GM23338 (cell line): ENCODE data around the gene ZSCAN25. TPM values are rescaled to one million over a fixed set of nuclear protein-coding genes. Genes with fewer than 3 reads are reported as not detected.

Source experiments
- ATAC-seq: fragments of 200-7000 bp; cut with Tn5 transposase; 3 replicates; pipeline ENCODE4 v1.9.1; 2020
- DNase-seq: peaks from one replicate; pipeline ENCODE4 v3.0.0-alpha.2; 2015; ENCODE audit warnings: low spot score
- H2AFZ ChIP-seq: fragments of 200-600 bp; sonication (generic); 2 replicates; pipeline ENCODE4 v1.8.0; 2016; ENCODE audit warnings: antibody characterized with exemption, mild to moderate bottlenecking, moderate library complexity
- H3F3A ChIP-seq: fragments of 200-600 bp; sonication (generic); replicated peaks from 2 replicates; pipeline ENCODE4 v1.8.0; 2017; ENCODE audit warnings: antibody characterized with exemption, mixed run types, low read depth
- H3K27ac ChIP-seq: fragments of 200-600 bp; sonication (generic); 2 replicates; pipeline ENCODE4 v1.6.1; 2016; ENCODE audit warnings: low read depth
- H3K27me3 ChIP-seq: fragments of 200-600 bp; sonication (generic); 2 replicates; pipeline ENCODE4 v1.8.0; 2016; ENCODE audit warnings: mild to moderate bottlenecking, mixed run types, moderate library complexity; ENCODE audit not compliant: insufficient read depth
- H3K36me3 ChIP-seq: fragments of 200-600 bp; sonication (generic); 2 replicates; pipeline ENCODE4 v1.8.0; 2016; ENCODE audit warnings: mild to moderate bottlenecking; ENCODE audit not compliant: insufficient read depth
- H3K4me1 ChIP-seq: fragments of 200-600 bp; sonication (generic); 2 replicates; pipeline ENCODE4 v1.8.0; 2016; ENCODE audit warnings: mild to moderate bottlenecking, moderate library complexity; ENCODE audit not compliant: insufficient read depth
- H3K4me2 ChIP-seq: fragments of 200-600 bp; sonication (generic); 2 replicates; pipeline ENCODE4 v1.7.1; 2017; ENCODE audit warnings: mixed run types
- H3K4me3 ChIP-seq: fragments of 200-600 bp; sonication (generic); 2 replicates; pipeline ENCODE4 v1.6.1; 2016; ENCODE audit warnings: mixed run types
- H3K79me2 ChIP-seq: fragments of 200-600 bp; sonication (generic); replicated peaks from 2 replicates; pipeline ENCODE4 v1.8.0; 2017; ENCODE audit warnings: mild to moderate bottlenecking; ENCODE audit not compliant: insufficient read depth
- H3K9me2 ChIP-seq: fragments of 200-600 bp; sonication (generic); 2 replicates; pipeline ENCODE4 v1.8.0; 2017; ENCODE audit not compliant: insufficient read depth
- H4K20me1 ChIP-seq: fragments of 200-600 bp; sonication (generic); replicated peaks from 2 replicates; pipeline ENCODE4 v1.8.0; 2017; ENCODE audit warnings: mild to moderate bottlenecking; ENCODE audit not compliant: insufficient read depth
- H3K27ac Mint-ChIP-seq: 2 replicates; pipeline ENCODE4 v1.8.0; 2020; ENCODE audit warnings: inconsistent platforms, mild to moderate bottlenecking, moderate library complexity, mixed read lengths
- H3K27me3 Mint-ChIP-seq: 3 replicates; pipeline ENCODE4 v1.8.0; 2022; ENCODE audit warnings: low read depth, mild to moderate bottlenecking, moderate library complexity, mixed read lengths, inconsistent platforms; ENCODE audit not compliant: insufficient read depth, poor library complexity
- H3K36me3 Mint-ChIP-seq: 3 replicates; pipeline ENCODE4 v1.8.0; 2021; ENCODE audit warnings: low read depth, mild to moderate bottlenecking, inconsistent platforms, moderate library complexity, mixed read lengths
- H3K4me1 Mint-ChIP-seq: 3 replicates; pipeline ENCODE4 v1.8.0; 2020; ENCODE audit warnings: mild to moderate bottlenecking, inconsistent platforms, mixed read lengths
- H3K4me3 Mint-ChIP-seq: 3 replicates; pipeline ENCODE4 v1.8.0; 2021; ENCODE audit warnings: moderate library complexity, mild to moderate bottlenecking, inconsistent platforms, mixed read lengths
- H3K9me3 Mint-ChIP-seq: 3 replicates; pipeline ENCODE4 v1.8.0; 2020; ENCODE audit warnings: moderate library complexity, mild to moderate bottlenecking, inconsistent platforms, mixed read lengths
- CREB1 ChIP-seq: fragments of 250-450 bp; sonication (Bioruptor Pico); IDR thresholded peaks from 2 replicates; pipeline ENCODE4 v1.5.0; 2020; ENCODE audit warnings: low read depth, mild to moderate bottlenecking, moderate library complexity
- EZH2 ChIP-seq: fragments of 200-600 bp; sonication (generic); IDR thresholded peaks from one replicate; pipeline ENCODE4 v1.8.0; 2017; ENCODE audit warnings: antibody characterized with exemption, mild to moderate bottlenecking, low read depth; ENCODE audit not compliant: unreplicated experiment
- EZH2phosphoT487 ChIP-seq: fragments of 200-600 bp; sonication (generic); IDR thresholded peaks from one replicate; pipeline ENCODE4 v1.8.1; 2018; ENCODE audit warnings: antibody characterized with exemption; ENCODE audit not compliant: unreplicated experiment
- JUNB ChIP-seq: IDR thresholded peaks from one replicate; pipeline ENCODE4 v1.6.1; 2016; ENCODE audit warnings: antibody characterized with exemption; ENCODE audit not compliant: unreplicated experiment
- NANOG ChIP-seq: IDR thresholded peaks from 2 replicates; pipeline ENCODE4 v1.6.1; 2016; ENCODE audit warnings: antibody characterized with exemption, borderline replicate concordance
- POLR2AphosphoS5 ChIP-seq: IDR thresholded peaks from 2 replicates; pipeline ENCODE4 v1.6.1; 2016; ENCODE audit warnings: antibody characterized with exemption, low read depth
- STAT1 ChIP-seq: IDR thresholded peaks from one replicate; pipeline ENCODE4 v1.6.1; 2016; ENCODE audit warnings: antibody characterized with exemption; ENCODE audit not compliant: unreplicated experiment
- ZNF114 ChIP-seq: fragments of 250-450 bp; sonication (Bioruptor Pico); IDR thresholded peaks from 2 replicates; pipeline ENCODE4 v1.5.0; 2020; ENCODE audit warnings: mild to moderate bottlenecking, moderate library complexity
- ZNF331 ChIP-seq: fragments of 250-450 bp; sonication (Bioruptor Pico); IDR thresholded peaks from 2 replicates; pipeline ENCODE4 v1.5.0; 2020; ENCODE audit warnings: low read depth, mild to moderate bottlenecking, moderate library complexity
- polyA plus RNA-seq: library from polyadenylated mRNA; unstranded; fragments of >200 nt; fragmentation: Nextera tagmentation; extraction: Ambion mirVana; gene quantifications from 2 replicates; pipeline ENCODE4 v1.2.1, GENCODE V29; 2016
- total RNA-seq: library from RNA; depleted of rRNA; stranded (reverse); fragments of >200 nt; shearing (Covaris generic); gene quantifications from 2 replicates; pipeline ENCODE4 v1.2.3, GENCODE V29; 2014
- TF ChIP-seq, protein P1 (sequence below): IDR thresholded peaks from 2 replicates; pipeline ENCODE4 v1.6.1; 2016; ENCODE audit warnings: antibody characterized with exemption
- TF ChIP-seq, protein P2 (sequence below): IDR thresholded peaks from one replicate; pipeline ENCODE4 v1.6.1; 2018; ENCODE audit warnings: antibody characterized with exemption; ENCODE audit not compliant: unreplicated experiment
- TF ChIP-seq, protein P3 (sequence below): fragments of 250-450 bp; sonication (Bioruptor Pico); IDR thresholded peaks from 2 replicates; pipeline ENCODE4 v1.5.0; 2020; ENCODE audit warnings: mild to moderate bottlenecking, moderate library complexity
- TF ChIP-seq, protein P4 (sequence below), 2 experiments: fragments of 200-600 bp in 1 of 2; sonication (generic) in 1 of 2; conservative IDR thresholded peaks; 2 replicates each; pipeline versions ENCODE4 v1.5.1 to v1.6.1; 2016 to 2017; ENCODE audit warnings: antibody characterized with exemption in 2 of 2, low read depth in 2 of 2, mild to moderate bottlenecking in 2 of 2, moderate library complexity in 1 of 2

Gene ZSCAN25
- total and polyA plus RNA-seq, 2 experiments from 2014 or later = 4.8 to 17.5 TPM

DNA sequence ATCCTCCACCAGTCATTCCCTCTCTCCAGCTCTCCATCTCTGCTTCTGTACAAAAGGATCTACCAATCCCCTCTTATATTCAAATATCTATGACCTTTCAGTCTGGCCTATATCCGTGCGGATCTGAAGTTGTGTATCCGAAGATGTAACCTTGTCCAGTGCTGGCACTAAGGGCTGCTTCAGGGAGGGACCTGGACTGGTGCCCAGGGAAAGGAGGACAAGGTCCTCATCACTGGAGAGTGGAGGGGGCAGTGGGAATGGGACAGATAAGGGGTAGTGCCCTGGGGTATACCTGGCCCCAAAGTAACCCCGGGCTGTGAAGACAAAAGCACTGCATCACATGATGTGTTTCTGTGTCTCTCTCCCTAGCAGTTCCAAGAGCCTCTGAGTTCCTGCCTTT, 16.9 kb upstream of the ZSCAN25 start:
- DNase-seq (no peak), ATAC-seq (no peak)
- H4K20me1 ChIP-seq = no peaks in the 10 kb centered on the region
- H3K36me3 ChIP-seq = 0 out of 2 replicates have a peak, but pooled peaks cover 4% of the 10 kb centered on the region
- TF ChIP-seq ZNF114 (CRISPR knock-in tag) = no peak
- TF ChIP-seq, protein P1, sequence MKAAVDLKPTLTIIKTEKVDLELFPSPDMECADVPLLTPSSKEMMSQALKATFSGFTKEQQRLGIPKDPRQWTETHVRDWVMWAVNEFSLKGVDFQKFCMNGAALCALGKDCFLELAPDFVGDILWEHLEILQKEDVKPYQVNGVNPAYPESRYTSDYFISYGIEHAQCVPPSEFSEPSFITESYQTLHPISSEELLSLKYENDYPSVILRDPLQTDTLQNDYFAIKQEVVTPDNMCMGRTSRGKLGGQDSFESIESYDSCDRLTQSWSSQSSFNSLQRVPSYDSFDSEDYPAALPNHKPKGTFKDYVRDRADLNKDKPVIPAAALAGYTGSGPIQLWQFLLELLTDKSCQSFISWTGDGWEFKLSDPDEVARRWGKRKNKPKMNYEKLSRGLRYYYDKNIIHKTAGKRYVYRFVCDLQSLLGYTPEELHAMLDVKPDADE = no peak
- TF ChIP-seq NANOG = no peak
- no peak for TF ChIP-seq STAT1
- TF ChIP-seq EZH2 = no peak
- no peak for TF ChIP-seq CREB1 (CRISPR knock-in tag)
- no peak for TF ChIP-seq JUNB
- TF ChIP-seq, protein P2, sequence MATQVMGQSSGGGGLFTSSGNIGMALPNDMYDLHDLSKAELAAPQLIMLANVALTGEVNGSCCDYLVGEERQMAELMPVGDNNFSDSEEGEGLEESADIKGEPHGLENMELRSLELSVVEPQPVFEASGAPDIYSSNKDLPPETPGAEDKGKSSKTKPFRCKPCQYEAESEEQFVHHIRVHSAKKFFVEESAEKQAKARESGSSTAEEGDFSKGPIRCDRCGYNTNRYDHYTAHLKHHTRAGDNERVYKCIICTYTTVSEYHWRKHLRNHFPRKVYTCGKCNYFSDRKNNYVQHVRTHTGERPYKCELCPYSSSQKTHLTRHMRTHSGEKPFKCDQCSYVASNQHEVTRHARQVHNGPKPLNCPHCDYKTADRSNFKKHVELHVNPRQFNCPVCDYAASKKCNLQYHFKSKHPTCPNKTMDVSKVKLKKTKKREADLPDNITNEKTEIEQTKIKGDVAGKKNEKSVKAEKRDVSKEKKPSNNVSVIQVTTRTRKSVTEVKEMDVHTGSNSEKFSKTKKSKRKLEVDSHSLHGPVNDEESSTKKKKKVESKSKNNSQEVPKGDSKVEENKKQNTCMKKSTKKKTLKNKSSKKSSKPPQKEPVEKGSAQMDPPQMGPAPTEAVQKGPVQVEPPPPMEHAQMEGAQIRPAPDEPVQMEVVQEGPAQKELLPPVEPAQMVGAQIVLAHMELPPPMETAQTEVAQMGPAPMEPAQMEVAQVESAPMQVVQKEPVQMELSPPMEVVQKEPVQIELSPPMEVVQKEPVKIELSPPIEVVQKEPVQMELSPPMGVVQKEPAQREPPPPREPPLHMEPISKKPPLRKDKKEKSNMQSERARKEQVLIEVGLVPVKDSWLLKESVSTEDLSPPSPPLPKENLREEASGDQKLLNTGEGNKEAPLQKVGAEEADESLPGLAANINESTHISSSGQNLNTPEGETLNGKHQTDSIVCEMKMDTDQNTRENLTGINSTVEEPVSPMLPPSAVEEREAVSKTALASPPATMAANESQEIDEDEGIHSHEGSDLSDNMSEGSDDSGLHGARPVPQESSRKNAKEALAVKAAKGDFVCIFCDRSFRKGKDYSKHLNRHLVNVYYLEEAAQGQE = no peak
- TF ChIP-seq, protein P3, sequence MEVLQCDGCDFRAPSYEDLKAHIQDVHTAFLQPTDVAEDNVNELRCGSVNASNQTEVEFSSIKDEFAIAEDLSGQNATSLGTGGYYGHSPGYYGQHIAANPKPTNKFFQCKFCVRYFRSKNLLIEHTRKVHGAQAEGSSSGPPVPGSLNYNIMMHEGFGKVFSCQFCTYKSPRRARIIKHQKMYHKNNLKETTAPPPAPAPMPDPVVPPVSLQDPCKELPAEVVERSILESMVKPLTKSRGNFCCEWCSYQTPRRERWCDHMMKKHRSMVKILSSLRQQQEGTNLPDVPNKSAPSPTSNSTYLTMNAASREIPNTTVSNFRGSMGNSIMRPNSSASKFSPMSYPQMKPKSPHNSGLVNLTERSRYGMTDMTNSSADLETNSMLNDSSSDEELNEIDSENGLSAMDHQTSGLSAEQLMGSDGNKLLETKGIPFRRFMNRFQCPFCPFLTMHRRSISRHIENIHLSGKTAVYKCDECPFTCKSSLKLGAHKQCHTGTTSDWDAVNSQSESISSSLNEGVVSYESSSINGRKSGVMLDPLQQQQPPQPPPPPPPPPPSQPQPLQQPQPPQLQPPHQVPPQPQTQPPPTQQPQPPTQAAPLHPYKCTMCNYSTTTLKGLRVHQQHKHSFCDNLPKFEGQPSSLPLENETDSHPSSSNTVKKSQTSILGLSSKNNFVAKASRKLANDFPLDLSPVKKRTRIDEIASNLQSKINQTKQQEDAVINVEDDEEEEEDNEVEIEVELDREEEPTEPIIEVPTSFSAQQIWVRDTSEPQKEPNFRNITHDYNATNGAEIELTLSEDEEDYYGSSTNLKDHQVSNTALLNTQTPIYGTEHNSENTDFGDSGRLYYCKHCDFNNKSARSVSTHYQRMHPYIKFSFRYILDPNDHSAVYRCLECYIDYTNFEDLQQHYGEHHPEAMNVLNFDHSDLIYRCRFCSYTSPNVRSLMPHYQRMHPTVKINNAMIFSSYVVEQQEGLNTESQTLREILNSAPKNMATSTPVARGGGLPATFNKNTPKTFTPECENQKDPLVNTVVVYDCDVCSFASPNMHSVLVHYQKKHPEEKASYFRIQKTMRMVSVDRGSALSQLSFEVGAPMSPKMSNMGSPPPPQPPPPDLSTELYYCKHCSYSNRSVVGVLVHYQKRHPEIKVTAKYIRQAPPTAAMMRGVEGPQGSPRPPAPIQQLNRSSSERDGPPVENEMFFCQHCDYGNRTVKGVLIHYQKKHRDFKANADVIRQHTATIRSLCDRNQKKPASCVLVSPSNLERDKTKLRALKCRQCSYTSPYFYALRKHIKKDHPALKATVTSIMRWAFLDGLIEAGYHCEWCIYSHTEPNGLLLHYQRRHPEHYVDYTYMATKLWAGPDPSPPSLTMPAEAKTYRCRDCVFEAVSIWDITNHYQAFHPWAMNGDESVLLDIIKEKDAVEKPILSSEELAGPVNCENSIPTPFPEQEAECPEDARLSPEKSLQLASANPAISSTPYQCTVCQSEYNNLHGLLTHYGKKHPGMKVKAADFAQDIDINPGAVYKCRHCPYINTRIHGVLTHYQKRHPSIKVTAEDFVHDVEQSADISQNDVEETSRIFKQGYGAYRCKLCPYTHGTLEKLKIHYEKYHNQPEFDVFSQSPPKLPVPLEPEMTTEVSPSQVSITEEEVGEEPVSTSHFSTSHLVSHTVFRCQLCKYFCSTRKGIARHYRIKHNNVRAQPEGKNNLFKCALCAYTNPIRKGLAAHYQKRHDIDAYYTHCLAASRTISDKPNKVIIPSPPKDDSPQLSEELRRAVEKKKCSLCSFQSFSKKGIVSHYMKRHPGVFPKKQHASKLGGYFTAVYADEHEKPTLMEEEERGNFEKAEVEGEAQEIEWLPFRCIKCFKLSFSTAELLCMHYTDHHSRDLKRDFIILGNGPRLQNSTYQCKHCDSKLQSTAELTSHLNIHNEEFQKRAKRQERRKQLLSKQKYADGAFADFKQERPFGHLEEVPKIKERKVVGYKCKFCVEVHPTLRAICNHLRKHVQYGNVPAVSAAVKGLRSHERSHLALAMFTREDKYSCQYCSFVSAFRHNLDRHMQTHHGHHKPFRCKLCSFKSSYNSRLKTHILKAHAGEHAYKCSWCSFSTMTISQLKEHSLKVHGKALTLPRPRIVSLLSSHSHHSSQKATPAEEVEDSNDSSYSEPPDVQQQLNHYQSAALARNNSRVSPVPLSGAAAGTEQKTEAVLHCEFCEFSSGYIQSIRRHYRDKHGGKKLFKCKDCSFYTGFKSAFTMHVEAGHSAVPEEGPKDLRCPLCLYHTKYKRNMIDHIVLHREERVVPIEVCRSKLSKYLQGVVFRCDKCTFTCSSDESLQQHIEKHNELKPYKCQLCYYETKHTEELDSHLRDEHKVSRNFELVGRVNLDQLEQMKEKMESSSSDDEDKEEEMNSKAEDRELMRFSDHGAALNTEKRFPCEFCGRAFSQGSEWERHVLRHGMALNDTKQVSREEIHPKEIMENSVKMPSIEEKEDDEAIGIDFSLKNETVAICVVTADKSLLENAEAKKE (CRISPR knock-in tag) = no peak
- TF ChIP-seq ZNF331 (CRISPR knock-in tag) = no peak
- TF ChIP-seq EZH2phosphoT487 = no peak
- no peak for TF ChIP-seq POLR2AphosphoS5
- TF ChIP-seq, protein P4, sequence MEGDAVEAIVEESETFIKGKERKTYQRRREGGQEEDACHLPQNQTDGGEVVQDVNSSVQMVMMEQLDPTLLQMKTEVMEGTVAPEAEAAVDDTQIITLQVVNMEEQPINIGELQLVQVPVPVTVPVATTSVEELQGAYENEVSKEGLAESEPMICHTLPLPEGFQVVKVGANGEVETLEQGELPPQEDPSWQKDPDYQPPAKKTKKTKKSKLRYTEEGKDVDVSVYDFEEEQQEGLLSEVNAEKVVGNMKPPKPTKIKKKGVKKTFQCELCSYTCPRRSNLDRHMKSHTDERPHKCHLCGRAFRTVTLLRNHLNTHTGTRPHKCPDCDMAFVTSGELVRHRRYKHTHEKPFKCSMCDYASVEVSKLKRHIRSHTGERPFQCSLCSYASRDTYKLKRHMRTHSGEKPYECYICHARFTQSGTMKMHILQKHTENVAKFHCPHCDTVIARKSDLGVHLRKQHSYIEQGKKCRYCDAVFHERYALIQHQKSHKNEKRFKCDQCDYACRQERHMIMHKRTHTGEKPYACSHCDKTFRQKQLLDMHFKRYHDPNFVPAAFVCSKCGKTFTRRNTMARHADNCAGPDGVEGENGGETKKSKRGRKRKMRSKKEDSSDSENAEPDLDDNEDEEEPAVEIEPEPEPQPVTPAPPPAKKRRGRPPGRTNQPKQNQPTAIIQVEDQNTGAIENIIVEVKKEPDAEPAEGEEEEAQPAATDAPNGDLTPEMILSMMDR (conservative IDR thresholded peaks at IDR 0.05; ENCODE audit: low read depth in 2 of 2) = no peak
- Mint-ChIP-seq H3K36me3 (no peaks in the 10 kb centered on the region; the same call in 2 of the 3 replicates), H3K9me3 (no peaks in the 10 kb centered on the region), H3K4me1 (no peaks in the 10 kb centered on the region), H3K27me3 (peaks cover 2% of the 10 kb centered on the region), H3K27ac (no peak overlapping the region), H3K4me3 (no peak overlapping the region)
- no peak overlapping the region for H3K4me2 ChIP-seq
- no peak overlapping the region for H2AFZ ChIP-seq
- H3F3A ChIP-seq = peaks cover 8% of the 10 kb centered on the region
- H3K27ac ChIP-seq = no peak overlapping the region
- H3K4me1 ChIP-seq = no peaks in the 10 kb centered on the region
- no peaks in the 10 kb centered on the region for H3K79me2 ChIP-seq
- H3K9me2 ChIP-seq = no peaks in the 10 kb centered on the region
- no peaks in the 10 kb centered on the region for H3K27me3 ChIP-seq
- H3K4me3 ChIP-seq = no peak overlapping the region
